KMS-11 (cell line): ENCODE data around the gene CPM.

Experiments used
- H2AFZ ChIP-seq: fragments of 200-600 bp; sonication (generic); 2 replicates; pipeline ENCODE4 v1.6.1; 2016; ENCODE audit warnings: antibody characterized with exemption, mixed run types, low read depth
- H3K27ac ChIP-seq: fragments of 200-600 bp; sonication (generic); 2 replicates; pipeline ENCODE4 v1.6.1; 2016; ENCODE audit warnings: mild to moderate bottlenecking, mixed run types
- H3K27me3 ChIP-seq: fragments of 200-600 bp; sonication (generic); 2 replicates; pipeline ENCODE4 v1.6.1; 2017; ENCODE audit warnings: mild to moderate bottlenecking, low read depth, mixed run types, moderate library complexity; ENCODE audit not compliant: insufficient read depth
- H3K36me3 ChIP-seq: fragments of 200-600 bp; sonication (generic); 2 replicates; pipeline ENCODE4 v1.6.1; 2017; ENCODE audit warnings: mild to moderate bottlenecking, mixed run types; ENCODE audit not compliant: insufficient read depth
- H3K4me1 ChIP-seq: fragments of 200-600 bp; sonication (generic); 2 replicates; pipeline ENCODE4 v1.6.1; 2016; ENCODE audit warnings: mild to moderate bottlenecking, low read depth, mixed run types; ENCODE audit not compliant: poor library complexity, severe bottlenecking
- H3K4me2 ChIP-seq: fragments of 200-600 bp; sonication (generic); 2 replicates; pipeline ENCODE4 v1.7.0; 2016; ENCODE audit warnings: mild to moderate bottlenecking, mixed run types
- H3K4me3 ChIP-seq: fragments of 200-600 bp; sonication (generic); IDR thresholded peaks from 2 replicates; pipeline ENCODE4 v1.6.1; 2017; ENCODE audit warnings: low read depth, low read length, mixed read lengths; ENCODE audit not compliant: insufficient read depth
- H3K79me2 ChIP-seq: fragments of 200-600 bp; sonication (generic); 2 replicates; pipeline ENCODE4 v1.6.1; 2016; ENCODE audit warnings: low read depth, mixed run types; ENCODE audit not compliant: insufficient read depth
- H3K9ac ChIP-seq: fragments of 200-600 bp; sonication (generic); 2 replicates; pipeline ENCODE4 v1.6.1; 2016; ENCODE audit warnings: mild to moderate bottlenecking, mixed run types
- H4K20me1 ChIP-seq: fragments of 200-600 bp; sonication (generic); 2 replicates; pipeline ENCODE4 v1.6.1; 2016; ENCODE audit warnings: mild to moderate bottlenecking, mixed run types; ENCODE audit not compliant: insufficient read depth
- CTCF ChIP-seq: fragments of 200-600 bp; sonication (generic); conservative IDR thresholded peaks from 2 replicates; pipeline ENCODE4 v1.6.1; 2017; ENCODE audit warnings: low read depth, mild to moderate bottlenecking, antibody characterized with exemption, low read length, moderate library complexity, mixed read lengths

The CPM gene

GRCh38 chr12:68958322-68958721 lies 25.4 kb upstream of the CPM start:
- no peaks in the 10 kb centered on the region for H4K20me1 ChIP-seq
- no peaks in the 10 kb centered on the region for H3K79me2 ChIP-seq
- H3K27ac ChIP-seq: no peak overlapping the region
- no peaks in the 10 kb centered on the region for H3K36me3 ChIP-seq
- no peaks in the 10 kb centered on the region for H3K27me3 ChIP-seq
- no peak overlapping the region for H3K4me3 ChIP-seq
- H2AFZ ChIP-seq: no peak overlapping the region
- no peak for TF ChIP-seq CTCF
- H3K9ac ChIP-seq: no peak overlapping the region
- H3K4me1 ChIP-seq: no peaks in the 10 kb centered on the region
- no peak overlapping the region for H3K4me2 ChIP-seq

GRCh38 chr12:68957273-68957672 lies 24.3 kb upstream of the CPM start:
- no peak overlapping the region for H2AFZ ChIP-seq
- H3K36me3 ChIP-seq: no peaks in the 10 kb centered on the region
- H4K20me1 ChIP-seq: no peaks in the 10 kb centered on the region
- no peak overlapping the region for H3K4me2 ChIP-seq
- no peak overlapping the region for H3K27ac ChIP-seq
- H3K27me3 ChIP-seq: no peaks in the 10 kb centered on the region
- no peaks in the 10 kb centered on the region for H3K79me2 ChIP-seq
- no peak overlapping the region for H3K4me3 ChIP-seq
- H3K9ac ChIP-seq: no peak overlapping the region
- no peaks in the 10 kb centered on the region for H3K4me1 ChIP-seq
- no peak for TF ChIP-seq CTCF

GRCh38 chr12:68956466-68956865 lies 23.5 kb upstream of the CPM start:
- H3K79me2 ChIP-seq: no peaks in the 10 kb centered on the region
- TF ChIP-seq CTCF: no peak
- no peak overlapping the region for H3K4me2 ChIP-seq
- H3K36me3 ChIP-seq: no peaks in the 10 kb centered on the region
- H3K27ac ChIP-seq: no peak overlapping the region
- no peak overlapping the region for H3K9ac ChIP-seq
- no peaks in the 10 kb centered on the region for H3K27me3 ChIP-seq
- no peak overlapping the region for H3K4me3 ChIP-seq
- H2AFZ ChIP-seq: no peak overlapping the region
- H3K4me1 ChIP-seq: no peaks in the 10 kb centered on the region
- no peaks in the 10 kb centered on the region for H4K20me1 ChIP-seq

- H3K79me2 ChIP-seq: no peaks in the 10 kb centered on the region
- H3K4me1 ChIP-seq: no peaks in the 10 kb centered on the region
- no peak overlapping the region for H3K9ac ChIP-seq
- no peak overlapping the region for H3K27ac ChIP-seq
- H2AFZ ChIP-seq: no peak overlapping the region
- TF ChIP-seq CTCF: no peak
- no peaks in the 10 kb centered on the region for H3K27me3 ChIP-seq
- no peaks in the 10 kb centered on the region for H4K20me1 ChIP-seq
- no peak overlapping the region for H3K4me2 ChIP-seq
- no peaks in the 10 kb centered on the region for H3K36me3 ChIP-seq
- H3K4me3 ChIP-seq: no peak overlapping the region
These were observed 21.8 kb upstream of the CPM start for GRCh38 chr12:68954811-68955210.

GRCh38 chr12:68953536-68953935 lies 20.6 kb upstream of the CPM start:
- H3K79me2 ChIP-seq: no peaks in the 10 kb centered on the region
- no peak for TF ChIP-seq CTCF

More at GRCh38 chr12:68953536-68953935, 20.6 kb upstream of the CPM start:
- no peak overlapping the region for H3K4me3 ChIP-seq
- H4K20me1 ChIP-seq: no peaks in the 10 kb centered on the region
- H3K4me1 ChIP-seq: no peaks in the 10 kb centered on the region
- no peak overlapping the region for H3K4me2 ChIP-seq
- H3K36me3 ChIP-seq: no peaks in the 10 kb centered on the region
- no peak overlapping the region for H2AFZ ChIP-seq
- no peak overlapping the region for H3K9ac ChIP-seq
- no peaks in the 10 kb centered on the region for H3K27me3 ChIP-seq
- no peak overlapping the region for H3K27ac ChIP-seq
